Keratinocyte (primary cell): ENCODE results near the gene ZNF454. TPM values are rescaled to one million over a fixed set of nuclear protein-coding genes. Genes with fewer than 3 reads are reported as not detected.

Experiments used
- DNase-seq: peaks from one replicate; pipeline ENCODE4 v3.0.0-alpha.2; 2011; ENCODE audit warnings: low read depth, missing footprints, low spot score
- FAIRE-seq: peaks from 2 replicates; lab custom pipeline; 2011; peaks lifted over from hg19 to GRCh38; lab: Jason Lieb, UNC
- H2AFZ ChIP-seq: 2 replicates; pipeline ENCODE4 v1.6.0; 2012; ENCODE audit warnings: low read length, control low read depth, inconsistent platforms; ENCODE audit not compliant: control insufficient read depth
- H3K27ac ChIP-seq: 2 replicates; pipeline ENCODE4 v1.5.1; 2011; ENCODE audit warnings: low read length; ENCODE audit not compliant: control insufficient read depth, insufficient read depth
- H3K27me3 ChIP-seq: 3 replicates; pipeline ENCODE4 v1.6.0; 2011; ENCODE audit warnings: low read length; ENCODE audit not compliant: control insufficient read depth, insufficient read depth; ENCODE audit errors: extremely low read depth
- H3K36me3 ChIP-seq, 2 experiments: 2 replicates in 1 of 2; 3 replicates in 1 of 2; pipeline ENCODE4 v1.5.1; 2011; ENCODE audit warnings: low read length in 2 of 2, mild to moderate bottlenecking in 1 of 2; ENCODE audit not compliant: control insufficient read depth in 2 of 2, insufficient read depth in 2 of 2; ENCODE audit errors: extremely low read depth in 1 of 2
- H3K4me1 ChIP-seq: 3 replicates; pipeline ENCODE4 v1.5.1; 2011; ENCODE audit warnings: low read length; ENCODE audit not compliant: control insufficient read depth, insufficient read depth; ENCODE audit errors: extremely low read depth
- H3K4me2 ChIP-seq: 3 replicates; pipeline ENCODE4 v1.6.0; 2011; ENCODE audit warnings: low read depth, low read length; ENCODE audit not compliant: control insufficient read depth, insufficient read depth; ENCODE audit errors: extremely low read depth
- H3K4me3 ChIP-seq, 3 experiments: fragments of 200-600 bp in 1 of 3; sonication (generic) in 1 of 3; 2 replicates in 2 of 3; 3 replicates in 1 of 3; pipeline ENCODE4 v1.5.1; 2011 to 2016; ENCODE audit warnings: low read length in 3 of 3, mild to moderate bottlenecking in 3 of 3, control low read depth in 2 of 3, inconsistent platforms in 1 of 3, low read depth in 1 of 3, mixed read lengths in 1 of 3, mixed run types in 1 of 3, moderate library complexity in 1 of 3; ENCODE audit not compliant: control insufficient read depth in 2 of 3, insufficient read depth in 2 of 3; ENCODE audit errors: extremely low read depth in 1 of 3
- H3K79me2 ChIP-seq: 2 replicates; pipeline ENCODE4 v1.6.0; 2012; ENCODE audit warnings: low read length; ENCODE audit not compliant: control insufficient read depth, insufficient read depth
- H3K9ac ChIP-seq: 3 replicates; pipeline ENCODE4 v1.6.0; 2011; ENCODE audit warnings: low read length; ENCODE audit not compliant: control insufficient read depth, insufficient read depth; ENCODE audit errors: extremely low read depth
- H3K9me1 ChIP-seq: 3 replicates; pipeline ENCODE4 v1.6.0; 2011; ENCODE audit warnings: low read length; ENCODE audit not compliant: control insufficient read depth, insufficient read depth; ENCODE audit errors: extremely low read depth
- H3K9me3 ChIP-seq: 2 replicates; pipeline ENCODE4 v1.5.1; 2012; ENCODE audit warnings: low read depth, low read length; ENCODE audit not compliant: control insufficient read depth
- H4K20me1 ChIP-seq: 3 replicates; pipeline ENCODE4 v1.6.0; 2011; ENCODE audit warnings: low read length; ENCODE audit not compliant: control insufficient read depth, insufficient read depth; ENCODE audit errors: extremely low read depth
- CTCF ChIP-seq, 3 experiments: IDR thresholded peaks in 1 of 3; conservative IDR thresholded peaks in 1 of 3; optimal IDR thresholded peaks in 1 of 3; 2 replicates in 2 of 3; 3 replicates in 1 of 3; pipeline versions ENCODE3 to v1.5.1; 2011; ENCODE audit warnings: low read length in 3 of 3, mild to moderate bottlenecking in 3 of 3, moderate library complexity in 2 of 3, control low read depth in 1 of 3, inconsistent platforms in 1 of 3; ENCODE audit not compliant: insufficient read depth in 2 of 3; ENCODE audit errors: extremely low read depth in 1 of 3
- EZH2 ChIP-seq: IDR thresholded peaks from one replicate; pipeline ENCODE4 v1.6.1; 2012; ENCODE audit warnings: inconsistent platforms, mild to moderate bottlenecking, low read length, moderate library complexity
- dilution Hi-C: fragments of 300-500 bp; cut with MboI; formaldehyde crosslinking; loops from one replicate; pipeline ENCODE4 v1.7.0; 2020; ENCODE audit warnings: low sequenced_read_pairs; ENCODE audit not compliant: extremely low pct_ligation_motif_present
- polyA plus RNA-seq, 5 experiments: library from polyadenylated mRNA; depleted of rRNA in 3 of 5; stranded (reverse) in 3 of 5; stranded (forward) in 1 of 5; unstranded in 1 of 5; fragments of >200 nt; gene quantifications; 1 replicate in 1 of 5; 2 replicates in 3 of 5; 3 replicates in 1 of 5; pipeline versions ENCODE4 v1.2.1 to v1.2.3, GENCODE V29; 2011 to 2012; ENCODE audit warnings: missing spikeins in 2 of 5, low read depth in 1 of 5, low replicate concordance in 1 of 5

The ZNF454 gene
- polyA plus RNA-seq, 1 donor (not counting 4 experiments of a cell fraction or from before 2014, with no cell fraction given), result 0.08 TPM

GRCh38 chr5:178899289-178899688, 41.7 kb upstream of the ZNF454 start:
- H3K9me3 ChIP-seq, result peaks cover 3% of the 10 kb centered on the region
- no peak overlapping the region for H3K4me2 ChIP-seq
- DNase-seq (no peak), FAIRE-seq (no peak)
- H4K20me1 ChIP-seq, result no peaks in the 10 kb centered on the region
- H3K4me1 ChIP-seq, result peaks cover 4% of the 10 kb centered on the region
- no peak overlapping the region for H2AFZ ChIP-seq
- H3K79me2 ChIP-seq, result no peaks in the 10 kb centered on the region
- no peak overlapping the region for H3K27ac ChIP-seq
- H3K9ac ChIP-seq, result no peak overlapping the region
- H3K36me3 ChIP-seq, result no peaks in the 10 kb centered on the region
- H3K4me3 ChIP-seq, result no peak overlapping the region
- H3K9me1 ChIP-seq, result no peaks in the 10 kb centered on the region
- dilution Hi-C loops, result no loop called here
- TF ChIP-seq EZH2 (no peak), CTCF (optimal IDR thresholded peaks at IDR 0.05 in 1 of 3, IDR thresholded peaks at IDR 0.05 in 1 of 3, conservative IDR thresholded peaks at IDR 0.05 in 1 of 3; ENCODE audit: extremely low read depth in 1 of 3, insufficient read depth in 2 of 3, low read length in 3 of 3) (no peak)
- H3K27me3 ChIP-seq, result no peaks in the 10 kb centered on the region

DNA sequence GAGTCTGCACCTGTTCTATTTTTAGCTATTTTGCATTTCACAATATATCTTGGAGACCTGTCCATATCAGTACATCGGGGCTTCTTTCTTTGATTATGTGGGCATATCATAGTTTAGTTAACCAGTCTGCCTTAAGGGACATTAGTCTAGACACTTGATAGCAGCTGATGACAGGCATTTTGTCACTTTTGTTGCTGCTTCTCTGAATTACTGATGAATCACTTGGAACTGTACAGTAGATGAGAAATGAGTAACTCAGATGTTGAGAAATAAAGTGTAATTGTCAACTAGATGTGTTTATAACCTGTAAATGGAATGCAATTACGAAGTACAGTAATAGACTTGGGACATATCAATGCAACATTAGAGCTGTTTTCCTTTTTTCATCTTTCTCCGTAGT, 38.1 kb upstream of the ZNF454 start:
- no peak for DNase-seq
- no peak for FAIRE-seq
- Histone ChIP-seq H3K79me2 (no peaks in the 10 kb centered on the region), H3K36me3 (no peaks in the 10 kb centered on the region), H3K27ac (no peak overlapping the region), H3K4me3 (no peak overlapping the region), H3K9me1 (no peaks in the 10 kb centered on the region), H3K27me3 (no peaks in the 10 kb centered on the region), H3K4me2 (no peak overlapping the region), H4K20me1 (no peaks in the 10 kb centered on the region), H3K9ac (no peak overlapping the region), H3K9me3 (peaks cover 6% of the 10 kb centered on the region), H3K4me1 (no peaks in the 10 kb centered on the region), H2AFZ (no peak overlapping the region)
- dilution Hi-C loops, result no loop called here
- no peak for TF ChIP-seq EZH2
- TF ChIP-seq CTCF (optimal IDR thresholded peaks at IDR 0.05 in 1 of 3, IDR thresholded peaks at IDR 0.05 in 1 of 3, conservative IDR thresholded peaks at IDR 0.05 in 1 of 3; ENCODE audit: extremely low read depth in 1 of 3, insufficient read depth in 2 of 3, low read length in 3 of 3), result no peak
